8988T (cell line): ENCODE measurements around the gene KRT34.
A peak's percentile ranks its signal among the peaks of the same experiment; 100 is the strongest.
"Not testable (repeated sequence)": the region's sequence is repeated elsewhere in the genome, so short reads cannot be mapped to it uniquely, and the experiment has no call there.

Source experiments
- DNase-seq: peaks from one replicate; pipeline ENCODE4 v3.0.0; 2011

Gene KRT34

GRCh38 chr17:41381943-41382342 is at the start of gene KRT34:
Gene KRT34 (minus strand): TSS chr17:41382306. CDS start chr17:41382246, 60 bp downstream.
- not testable (repeated sequence) for DNase-seq

GRCh38 chr17:41430376-41430775 is 48.3 kb upstream of the KRT34 start:
- not testable (repeated sequence) for DNase-seq

- DNase-seq, result no peak
Measured at GRCh38 chr17:41429667-41430066, 47.6 kb upstream of the KRT34 start.

- no peak for DNase-seq
Measured at GRCh38 chr17:41428591-41429291, 46.6 kb upstream of the KRT34 start.

- DNase-seq, result no peak
Measured at GRCh38 chr17:41424111-41424635, 42.1 kb upstream of the KRT34 start, which contains the start of gene KRT37. Gene KRT37 (minus strand): TSS chr17:41424585. CDS start chr17:41424523, 62 bp downstream.

- not testable (repeated sequence) for DNase-seq
Measured at GRCh38 chr17:41422586-41422985, 40.5 kb upstream of the KRT34 start.

GRCh38 chr17:41421617-41422016 is 39.5 kb upstream of the KRT34 start:
- DNase-seq, result no peak

GRCh38 chr17:41421116-41421515 is 39.0 kb upstream of the KRT34 start:
- no peak for DNase-seq

GRCh38 chr17:41420134-41420533 is 38.0 kb upstream of the KRT34 start:
- DNase-seq, result no peak

- DNase-seq, result no peak
Measured at GRCh38 chr17:41419716-41420115, 37.6 kb upstream of the KRT34 start.

- DNase-seq, result no peak
Measured at GRCh38 chr17:41418116-41418860, 36.2 kb upstream of the KRT34 start.

GRCh38 chr17:41417576-41418015 is 35.5 kb upstream of the KRT34 start:
- DNase-seq, result peak; percentile 40

GRCh38 chr17:41417127-41417526 is 35.0 kb upstream of the KRT34 start:
- DNase-seq, result no peak

GRCh38 chr17:41416479-41416878 is 34.4 kb upstream of the KRT34 start:
- no peak for DNase-seq

- DNase-seq, result no peak
Measured at GRCh38 chr17:41415833-41416335, 33.8 kb upstream of the KRT34 start.

GRCh38 chr17:41415411-41415810 is 33.3 kb upstream of the KRT34 start:
- no peak for DNase-seq

GRCh38 chr17:41413982-41414381 is 31.9 kb upstream of the KRT34 start:
- no peak for DNase-seq

GRCh38 chr17:41413353-41413957 is 31.3 kb upstream of the KRT34 start:
- DNase-seq, result no peak

GRCh38 chr17:41411072-41411840 is 29.1 kb upstream of the KRT34 start:
- no peak for DNase-seq

GRCh38 chr17:41407226-41407625 is 25.1 kb upstream of the KRT34 start:
- no peak for DNase-seq

GRCh38 chr17:41406205-41406604 is 24.1 kb upstream of the KRT34 start:
- DNase-seq, result peak; percentile 26

- no peak for DNase-seq
Measured at GRCh38 chr17:41404024-41404671, 22.0 kb upstream of the KRT34 start.
